Ectodermal cell (in vitro differentiated cells): ENCODE measurements around the gene DPPA4.
"Not testable (repeated sequence)": the region's sequence is repeated elsewhere in the genome, so short reads cannot be mapped to it uniquely, and the experiment has no call there.

Experiments
- H3K27ac ChIP-seq: 2 replicates; pipeline ENCODE4 v1.7.0; 2013; ENCODE audit warnings: mild to moderate bottlenecking, low read depth, low read length; ENCODE audit not compliant: insufficient read depth, poor library complexity, severe bottlenecking
- H3K27me3 ChIP-seq: 2 replicates; pipeline ENCODE4 v1.7.0; 2013; ENCODE audit warnings: mild to moderate bottlenecking, low read length; ENCODE audit not compliant: insufficient read depth, control insufficient read depth, poor library complexity, severe bottlenecking
- H3K36me3 ChIP-seq: one replicate; pipeline ENCODE4 v1.7.0; 2013; ENCODE audit warnings: low read length; ENCODE audit not compliant: control insufficient read depth, insufficient read depth
- H3K4me1 ChIP-seq: one replicate; pipeline ENCODE4 v1.7.0; 2013; ENCODE audit warnings: low read length; ENCODE audit not compliant: control insufficient read depth, insufficient read depth
- H3K4me3 ChIP-seq: 2 replicates; pipeline ENCODE4 v1.7.0; 2013; ENCODE audit warnings: low read depth, low read length, control low read depth; ENCODE audit not compliant: insufficient read depth
- H3K9me3 ChIP-seq: 2 replicates; pipeline ENCODE4 v1.7.0; 2013; ENCODE audit warnings: mild to moderate bottlenecking, low read length, moderate library complexity; ENCODE audit not compliant: control insufficient read depth
- WGBS, 2 experiments: methylation state at CpG; one replicate each; pipeline ENCODE4 v1.1.7; 2013; ENCODE audit warnings: missing lambda C conversion rate in 2 of 2; 5-methylcytosine and 5-hydroxymethylcytosine counted together

The DPPA4 gene

GRCh38 chr3:109363634-109364033, 26.3 kb upstream of the DPPA4 start:
- no peaks in the 10 kb centered on the region for H3K27me3 ChIP-seq
- H3K27ac ChIP-seq: no peak overlapping the region
- H3K4me1 ChIP-seq: no peaks in the 10 kb centered on the region
- H3K4me3 ChIP-seq: no peak overlapping the region
- no peaks in the 10 kb centered on the region for H3K9me3 ChIP-seq
- no peaks in the 10 kb centered on the region for H3K36me3 ChIP-seq

GRCh38 chr3:109362823-109363222, 25.5 kb upstream of the DPPA4 start:
- Histone ChIP-seq H3K4me1 (no peaks in the 10 kb centered on the region), H3K27me3 (no peaks in the 10 kb centered on the region), H3K9me3 (no peaks in the 10 kb centered on the region), H3K36me3 (no peaks in the 10 kb centered on the region), H3K27ac (no peak overlapping the region), H3K4me3 (no peak overlapping the region)
- WGBS, 2 experiments: 91 to 94% methylated on average over 4 of the region's 4 CpGs

- not testable (repeated sequence) for H3K4me3 ChIP-seq, H3K9me3 ChIP-seq, H3K27ac ChIP-seq, H3K27me3 ChIP-seq, H3K36me3 ChIP-seq
- WGBS, 2 experiments: 89 to 97% methylated on average over 2 of the region's 2 CpGs
- peaks cover 26% of the 10 kb centered on the region for H3K4me1 ChIP-seq
Observed at GRCh38 chr3:109358809-109359208, 21.5 kb upstream of the DPPA4 start.

- Histone ChIP-seq H3K4me3 (no peak overlapping the region), H3K27me3 (no peaks in the 10 kb centered on the region), H3K27ac (peak overlapping the region; percentile 57), H3K4me1 (peaks cover 30% of the 10 kb centered on the region), H3K36me3 (no peaks in the 10 kb centered on the region), H3K9me3 (no peaks in the 10 kb centered on the region)
- WGBS, 2 experiments: 32 to 33% methylated on average over 3 of the region's 3 CpGs
Observed at GRCh38 chr3:109356442-109357155, 19.3 kb upstream of the DPPA4 start.

GRCh38 chr3:109355625-109356441, 18.5 kb upstream of the DPPA4 start:
- H3K36me3 ChIP-seq: no peaks in the 10 kb centered on the region
- H3K4me3 ChIP-seq: peak overlapping the region; percentile 25
- H3K27me3 ChIP-seq: no peaks in the 10 kb centered on the region
- 0 to 2% methylated on average over 8 of the region's 8 CpGs for WGBS, 2 experiments
- H3K27ac ChIP-seq: peak overlapping the region; percentile 57
- peaks cover 30% of the 10 kb centered on the region for H3K4me1 ChIP-seq
- no peaks in the 10 kb centered on the region for H3K9me3 ChIP-seq

- 61 to 64% methylated on average over 1 to 2 of the region's 2 CpGs for WGBS, 2 experiments
- Histone ChIP-seq H3K36me3 (no peaks in the 10 kb centered on the region), H3K4me3 (no peak overlapping the region), H3K9me3 (no peaks in the 10 kb centered on the region), H3K27ac (no peak overlapping the region), H3K4me1 (peaks cover 30% of the 10 kb centered on the region), H3K27me3 (no peaks in the 10 kb centered on the region)
Observed at GRCh38 chr3:109353057-109353456, 15.7 kb upstream of the DPPA4 start.

- H3K4me3 ChIP-seq: no peak overlapping the region
- peaks cover 19% of the 10 kb centered on the region for H3K4me1 ChIP-seq
- no peaks in the 10 kb centered on the region for H3K27me3 ChIP-seq
- no peak overlapping the region for H3K27ac ChIP-seq
- no peaks in the 10 kb centered on the region for H3K9me3 ChIP-seq
- no peaks in the 10 kb centered on the region for H3K36me3 ChIP-seq
Observed at GRCh38 chr3:109351231-109351630, 13.9 kb upstream of the DPPA4 start.

- no peak overlapping the region for H3K27ac ChIP-seq
- no peak overlapping the region for H3K4me3 ChIP-seq
- 90 to 93% methylated on average over 3 of the region's 3 CpGs for WGBS, 2 experiments
Observed at GRCh38 chr3:109346770-109347295, 9.5 kb upstream of the DPPA4 start.

GRCh38 chr3:109346099-109346498, 8.8 kb upstream of the DPPA4 start:
- Histone ChIP-seq H3K4me3 (no peak overlapping the region), H3K27me3 (no peaks in the 10 kb centered on the region), H3K27ac (no peak overlapping the region), H3K9me3 (no peaks in the 10 kb centered on the region), H3K4me1 (no peaks in the 10 kb centered on the region), H3K36me3 (no peaks in the 10 kb centered on the region)
- WGBS, 2 experiments: 45 to 49% methylated on average over 3 to 4 of the region's 4 CpGs

More at GRCh38 chr3:109346770-109347295, 9.5 kb upstream of the DPPA4 start:
- no peaks in the 10 kb centered on the region for H3K9me3 ChIP-seq
- H3K27me3 ChIP-seq: no peaks in the 10 kb centered on the region
- no peaks in the 10 kb centered on the region for H3K36me3 ChIP-seq
- H3K4me1 ChIP-seq: no peaks in the 10 kb centered on the region
